ENCODE results near the gene ZC2HC1B.

ZC2HC1B gene

GRCh38 chr6:143934867-143935266 lies 70.6 kb downstream of the ZC2HC1B start:
- Histone ChIP-seq H4K8ac (ENCODE audit: low read length) (no peak overlapping the region), H3K14ac (ENCODE audit: low read length in 2 of 2) (no peak overlapping the region), H2BK5ac (ENCODE audit: low read depth, low read length, poor library complexity, severe bottlenecking) (no peak overlapping the region), H3K27ac (ENCODE audit: low read length, poor library complexity, severe bottlenecking) (no peak overlapping the region), H3K4ac (ENCODE audit: low read depth in 1 of 2, low read length in 2 of 2) (no peak overlapping the region), H2BK120ac (ENCODE audit: low read depth, low read length) (no peak overlapping the region), H2BK15ac (ENCODE audit: low read depth, poor library complexity, severe bottlenecking) (no peak overlapping the region), H2AFZ (ENCODE audit: low read depth, low read length) (no peak overlapping the region), H2BK12ac (ENCODE audit: low read length in 2 of 2) (no peak overlapping the region), H3K9ac (ENCODE audit: low read length) (no peak overlapping the region), H4K91ac (ENCODE audit: low read length) (no peak overlapping the region), H3K79me1 (replicated peaks; ENCODE audit: low read length, poor library complexity, severe bottlenecking) (no peaks in the 10 kb centered on the region), H3K4me3 (ENCODE audit: insufficient read depth in 1 of 2, low read depth in 1 of 2, low read length in 2 of 2) (no peak overlapping the region), H3K36me3 (ENCODE audit: control insufficient read depth in 1 of 2, insufficient read depth in 2 of 2, low read depth in 1 of 2, low read length in 2 of 2) (no peaks in the 10 kb centered on the region), H3K9me3 (ENCODE audit: control insufficient read depth, low read length) (peaks cover 8% of the 10 kb centered on the region), H3K4me2 (ENCODE audit: low read length, poor library complexity, severe bottlenecking) (no peak overlapping the region), H3K27me3 (ENCODE audit: control insufficient read depth in 1 of 2, insufficient read depth in 1 of 2, low read length in 2 of 2) (no peaks in the 10 kb centered on the region), H3K23ac (ENCODE audit: low read length in 2 of 2) (no peak overlapping the region), H3K18ac (ENCODE audit: low read depth in 1 of 2, low read length in 2 of 2) (no peak overlapping the region), H2AK5ac (ENCODE audit: low read length, severe bottlenecking) (no peak overlapping the region), H3K4me1 (ENCODE audit: control insufficient read depth, insufficient read depth, low read depth, low read length) (no peaks in the 10 kb centered on the region)
- no peak for DNase-seq
- WGBS, result 96% methylated on average over 4 of the region's 4 CpGs

DNA sequence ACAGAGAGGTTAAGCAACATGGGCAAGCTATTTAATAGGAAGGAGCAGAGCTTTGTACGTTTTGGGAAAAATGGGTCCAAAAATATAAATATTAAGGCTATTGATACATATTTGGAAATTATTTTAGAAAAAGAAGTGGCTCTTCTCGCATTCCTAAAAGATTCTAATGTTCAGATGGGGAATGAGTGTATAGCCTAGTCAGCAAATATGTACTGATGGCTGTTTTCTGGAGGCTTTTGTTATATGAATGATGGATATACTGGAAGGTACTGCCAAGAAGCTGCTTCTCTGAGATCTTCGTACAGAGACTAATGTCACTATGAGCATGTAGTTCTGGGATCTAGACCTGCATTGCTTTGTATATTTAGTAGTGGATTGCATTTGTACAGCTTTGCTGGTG lies 72.1 kb downstream of the ZC2HC1B start:
- Histone ChIP-seq H3K23ac (ENCODE audit: low read length in 2 of 2) (no peak overlapping the region), H3K9me3 (ENCODE audit: control insufficient read depth, low read length) (no peaks in the 10 kb centered on the region), H3K4me3 (ENCODE audit: insufficient read depth in 1 of 2, low read depth in 1 of 2, low read length in 2 of 2) (no peak overlapping the region), H3K18ac (ENCODE audit: low read depth in 1 of 2, low read length in 2 of 2) (no peak overlapping the region), H3K27me3 (ENCODE audit: control insufficient read depth in 1 of 2, insufficient read depth in 1 of 2, low read length in 2 of 2) (no peaks in the 10 kb centered on the region), H3K27ac (ENCODE audit: low read length, poor library complexity, severe bottlenecking) (no peak overlapping the region), H4K91ac (ENCODE audit: low read length) (no peak overlapping the region), H3K14ac (ENCODE audit: low read length in 2 of 2) (no peak overlapping the region), H3K36me3 (ENCODE audit: control insufficient read depth in 1 of 2, insufficient read depth in 2 of 2, low read depth in 1 of 2, low read length in 2 of 2) (peaks cover 2 to 7% of the 10 kb centered on the region in 2 experiments), H3K4me1 (ENCODE audit: control insufficient read depth, insufficient read depth, low read depth, low read length) (no peaks in the 10 kb centered on the region), H3K4ac (ENCODE audit: low read depth in 1 of 2, low read length in 2 of 2) (no peak overlapping the region), H3K79me1 (replicated peaks; ENCODE audit: low read length, poor library complexity, severe bottlenecking) (no peaks in the 10 kb centered on the region), H4K8ac (ENCODE audit: low read length) (no peak overlapping the region), H2BK12ac (ENCODE audit: low read length in 2 of 2) (no peak overlapping the region), H2BK5ac (ENCODE audit: low read depth, low read length, poor library complexity, severe bottlenecking) (no peak overlapping the region), H2BK120ac (ENCODE audit: low read depth, low read length) (no peak overlapping the region), H3K9ac (ENCODE audit: low read length) (no peak overlapping the region), H2AK5ac (ENCODE audit: low read length, severe bottlenecking) (no peak overlapping the region), H2BK15ac (ENCODE audit: low read depth, poor library complexity, severe bottlenecking) (no peak overlapping the region), H2AFZ (ENCODE audit: low read depth, low read length) (no peak overlapping the region), H3K4me2 (ENCODE audit: low read length, poor library complexity, severe bottlenecking) (no peak overlapping the region)
- WGBS, result 98% methylated on average over 3 of the region's 3 CpGs
- DNase-seq, result no peak

DNA sequence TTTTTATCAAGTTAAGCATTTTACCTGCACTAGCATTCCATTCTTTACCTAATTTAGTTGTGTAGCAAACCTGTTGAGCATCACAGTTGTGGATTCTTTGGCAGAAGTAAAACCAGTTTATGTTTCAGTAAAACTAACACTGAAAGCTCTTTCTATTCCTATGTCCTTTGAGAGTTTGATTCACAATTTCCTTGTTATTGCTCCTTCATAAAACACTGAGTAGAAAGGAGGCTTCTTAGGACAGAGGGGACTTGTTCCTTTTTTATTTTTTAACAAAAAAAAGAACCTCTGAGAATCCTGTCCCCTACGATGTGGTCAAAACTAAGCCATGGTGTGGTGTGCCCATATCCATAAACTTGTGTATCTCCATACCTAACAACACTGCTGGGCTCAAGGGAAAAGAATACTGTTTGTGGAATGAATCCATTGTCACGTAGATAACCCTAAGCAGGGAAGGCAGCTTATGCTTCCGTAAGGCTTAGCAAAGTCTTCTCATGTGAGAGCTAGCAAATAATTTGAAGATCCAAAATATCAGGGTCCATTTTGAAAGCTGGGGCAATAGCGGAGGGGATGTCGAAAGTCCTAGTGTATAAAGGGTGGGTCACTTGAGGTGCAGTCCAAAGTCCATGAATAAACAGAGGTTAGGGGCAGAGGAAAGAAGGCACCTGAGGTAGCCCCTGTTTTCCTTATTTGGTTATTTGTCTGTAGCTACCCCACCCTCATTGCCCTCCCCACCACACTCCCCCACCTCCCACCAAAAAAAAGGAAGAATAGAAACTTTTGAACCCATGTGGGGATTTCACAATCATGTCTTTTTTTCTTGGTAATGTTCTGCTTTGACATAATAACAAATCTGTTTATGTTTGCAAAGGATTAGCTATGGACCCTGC lies 72.7 kb downstream of the ZC2HC1B start:
- H2BK5ac ChIP-seq (ENCODE audit: low read depth, low read length, poor library complexity, severe bottlenecking), result no peak overlapping the region
- H3K27me3 ChIP-seq (ENCODE audit: control insufficient read depth in 1 of 2, insufficient read depth in 1 of 2, low read length in 2 of 2), result no peaks in the 10 kb centered on the region
- no peak overlapping the region for H4K91ac ChIP-seq (ENCODE audit: low read length)
- H3K4me1 ChIP-seq (ENCODE audit: control insufficient read depth, insufficient read depth, low read depth, low read length), result no peaks in the 10 kb centered on the region
- H3K79me1 ChIP-seq (replicated peaks; ENCODE audit: low read length, poor library complexity, severe bottlenecking), result no peaks in the 10 kb centered on the region
- WGBS, result 80% methylated on average over 5 of the region's 5 CpGs
- H3K4ac ChIP-seq (ENCODE audit: low read depth in 1 of 2, low read length in 2 of 2), result no peak overlapping the region
- H3K9me3 ChIP-seq (ENCODE audit: control insufficient read depth, low read length), result no peaks in the 10 kb centered on the region
- H2AFZ ChIP-seq (ENCODE audit: low read depth, low read length), result no peak overlapping the region
- DNase-seq, result no peak
- no peak overlapping the region for H2BK120ac ChIP-seq (ENCODE audit: low read depth, low read length)
- H4K8ac ChIP-seq (ENCODE audit: low read length), result no peak overlapping the region
- H2BK12ac ChIP-seq (ENCODE audit: low read length in 2 of 2), result no peak overlapping the region
- no peak overlapping the region for H3K9ac ChIP-seq (ENCODE audit: low read length)
- H3K36me3 ChIP-seq (ENCODE audit: control insufficient read depth in 1 of 2, insufficient read depth in 2 of 2, low read depth in 1 of 2, low read length in 2 of 2), result peaks cover 9 to 13% of the 10 kb centered on the region in 2 experiments
- H2AK5ac ChIP-seq (ENCODE audit: low read length, severe bottlenecking), result no peak overlapping the region
- no peak overlapping the region for H3K14ac ChIP-seq (ENCODE audit: low read length in 2 of 2)
- no peak overlapping the region for H3K27ac ChIP-seq (ENCODE audit: low read length, poor library complexity, severe bottlenecking)
- no peak overlapping the region for H2BK15ac ChIP-seq (ENCODE audit: low read depth, poor library complexity, severe bottlenecking)
- no peak overlapping the region for H3K4me3 ChIP-seq (ENCODE audit: insufficient read depth in 1 of 2, low read depth in 1 of 2, low read length in 2 of 2)
- H3K23ac ChIP-seq (ENCODE audit: low read length in 2 of 2), result no peak overlapping the region
- H3K4me2 ChIP-seq (ENCODE audit: low read length, poor library complexity, severe bottlenecking), result no peak overlapping the region
- H3K18ac ChIP-seq (ENCODE audit: low read depth in 1 of 2, low read length in 2 of 2), result no peak overlapping the region

GRCh38 chr6:143937668-143937970 lies 73.3 kb downstream of the ZC2HC1B start:
- Histone ChIP-seq H3K4me1 (ENCODE audit: control insufficient read depth, insufficient read depth, low read depth, low read length) (no peaks in the 10 kb centered on the region), H2AFZ (ENCODE audit: low read depth, low read length) (no peak overlapping the region), H2BK120ac (ENCODE audit: low read depth, low read length) (no peak overlapping the region), H3K4me2 (ENCODE audit: low read length, poor library complexity, severe bottlenecking) (no peak overlapping the region), H3K18ac (ENCODE audit: low read depth in 1 of 2, low read length in 2 of 2) (no peak overlapping the region), H3K27me3 (ENCODE audit: control insufficient read depth in 1 of 2, insufficient read depth in 1 of 2, low read length in 2 of 2) (no peaks in the 10 kb centered on the region), H3K27ac (ENCODE audit: low read length, poor library complexity, severe bottlenecking) (no peak overlapping the region), H2BK12ac (ENCODE audit: low read length in 2 of 2) (no peak overlapping the region), H3K36me3 (ENCODE audit: control insufficient read depth in 1 of 2, insufficient read depth in 2 of 2, low read depth in 1 of 2, low read length in 2 of 2) (peaks cover 13 to 14% of the 10 kb centered on the region in 2 experiments), H2BK5ac (ENCODE audit: low read depth, low read length, poor library complexity, severe bottlenecking) (no peak overlapping the region), H3K4ac (ENCODE audit: low read depth in 1 of 2, low read length in 2 of 2) (no peak overlapping the region), H2BK15ac (ENCODE audit: low read depth, poor library complexity, severe bottlenecking) (no peak overlapping the region), H2AK5ac (ENCODE audit: low read length, severe bottlenecking) (no peak overlapping the region), H3K14ac (ENCODE audit: low read length in 2 of 2) (no peak overlapping the region), H3K23ac (ENCODE audit: low read length in 2 of 2) (no peak overlapping the region), H4K8ac (ENCODE audit: low read length) (no peak overlapping the region), H4K91ac (ENCODE audit: low read length) (no peak overlapping the region), H3K79me1 (replicated peaks; ENCODE audit: low read length, poor library complexity, severe bottlenecking) (no peaks in the 10 kb centered on the region), H3K9ac (ENCODE audit: low read length) (no peak overlapping the region), H3K9me3 (ENCODE audit: control insufficient read depth, low read length) (no peaks in the 10 kb centered on the region), H3K4me3 (ENCODE audit: insufficient read depth in 1 of 2, low read depth in 1 of 2, low read length in 2 of 2) (no peak overlapping the region)
- no peak for DNase-seq
- WGBS, result 100% methylated on average over 1 of the region's 1 CpG

Measured in mesenchymal stem cell (in vitro differentiated cells and primary cell).